ENCODE data around the gene TBX5.

TBX5 gene

DNA sequence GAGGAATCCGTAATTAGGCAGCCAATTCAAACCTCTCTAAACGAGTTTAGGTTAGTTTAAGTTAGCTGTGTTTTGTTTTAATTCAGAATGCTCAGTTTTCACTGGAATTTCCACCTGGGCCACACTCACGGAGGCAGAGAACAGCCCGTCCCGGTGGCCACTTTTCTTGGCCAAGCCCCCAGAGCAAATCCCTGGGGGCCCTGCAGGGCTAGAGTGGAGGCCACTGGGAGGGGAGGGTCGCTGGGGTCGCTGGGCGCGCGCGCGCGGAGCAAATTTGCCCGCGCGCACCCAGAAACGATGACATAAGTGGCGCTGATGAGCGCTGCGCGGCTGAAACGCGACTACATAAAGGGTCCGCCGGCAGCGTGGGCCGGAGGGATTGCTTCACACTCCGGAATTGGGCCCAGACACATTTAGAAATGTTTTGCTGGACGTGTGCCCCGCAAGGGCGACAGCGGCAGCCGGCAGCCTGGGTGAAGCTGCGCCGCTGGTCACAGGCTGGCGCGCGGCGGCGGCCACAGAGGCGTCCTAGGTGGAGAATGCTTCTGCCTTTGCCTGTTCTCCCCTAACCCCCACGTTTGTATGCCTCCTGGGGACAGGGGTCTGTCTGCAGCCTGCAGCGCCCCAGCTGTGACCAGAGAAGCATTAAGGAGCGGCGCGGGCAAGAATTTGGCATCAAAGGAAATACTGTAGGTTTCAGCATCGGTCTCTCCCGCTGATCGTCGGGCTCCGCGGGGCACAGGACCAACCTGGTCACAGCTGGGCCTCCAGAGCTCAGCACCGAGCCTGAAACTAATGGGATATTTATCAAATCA, 37.9 kb upstream of the TBX5 start:
- 0 to 1% methylated on average over 35 to 44 of the region's 53 CpGs for WGBS, 2 experiments (ENCODE audit: insufficient coverage in 2 of 2)

DNA sequence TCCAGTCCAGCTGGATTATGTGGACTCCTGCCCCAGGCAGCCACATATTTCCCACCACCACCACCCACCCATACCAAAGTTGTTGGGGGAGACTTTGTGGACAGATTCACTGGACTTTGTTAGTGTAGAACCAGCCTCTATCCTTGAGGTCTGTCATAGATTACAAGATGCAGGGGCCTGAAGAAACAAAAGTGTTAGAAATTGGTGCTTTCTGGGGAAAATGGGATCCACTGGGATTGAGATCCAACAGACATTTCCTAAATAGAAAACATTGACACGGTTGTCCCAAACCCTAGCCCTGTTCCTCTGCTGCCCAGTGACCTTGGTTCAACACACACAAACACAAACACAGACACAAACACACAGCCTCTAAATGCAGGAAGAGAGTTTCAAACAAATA, 36.6 kb upstream of the TBX5 start:
- no peaks in the 10 kb centered on the region for H3K4me1 ChIP-seq (ENCODE audit: control insufficient read depth, insufficient read depth, low read length, poor library complexity, severe bottlenecking)
- no peak overlapping the region for H3K4me3 ChIP-seq (ENCODE audit: extremely low read depth, insufficient read depth, low read length, poor library complexity, severe bottlenecking)
- 0 to 43% methylated on average over 1 of the region's 1 CpG for WGBS, 2 experiments (ENCODE audit: insufficient coverage in 2 of 2)

More for the DNA sequence above, 37.9 kb upstream of the TBX5 start:
- Histone ChIP-seq H3K36me3 (ENCODE audit: control insufficient read depth, insufficient read depth, low read length) (no peaks in the 10 kb centered on the region), H3K9me3 (ENCODE audit: control insufficient read depth, low read length) (no peaks in the 10 kb centered on the region), H3K4me3 (ENCODE audit: extremely low read depth, insufficient read depth, low read length, poor library complexity, severe bottlenecking) (no peak overlapping the region), H3K4me1 (ENCODE audit: control insufficient read depth, insufficient read depth, low read length, poor library complexity, severe bottlenecking) (peaks cover 3% of the 10 kb centered on the region), H3K27ac (ENCODE audit: low read depth, low read length, severe bottlenecking) (no peak overlapping the region)

DNA sequence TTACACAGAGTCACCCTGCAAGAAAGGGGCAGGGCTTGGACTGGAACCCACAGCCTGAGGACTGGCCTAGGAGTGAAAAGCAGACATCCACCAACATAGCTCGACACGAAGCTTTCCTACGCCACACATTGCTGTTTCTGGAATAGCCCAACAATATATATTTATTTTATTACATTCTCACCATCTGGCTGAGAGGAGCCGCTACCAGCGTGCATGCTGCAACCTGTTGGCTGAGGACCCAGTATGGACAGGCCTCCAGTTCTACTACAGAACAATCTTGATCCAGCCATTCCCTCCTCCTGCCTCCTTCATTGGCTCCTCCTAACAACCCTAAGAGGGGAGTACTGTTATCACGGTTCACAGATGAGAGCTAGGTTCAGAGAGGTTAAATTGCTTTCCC, 35.6 kb upstream of the TBX5 start:
- H3K27ac ChIP-seq (ENCODE audit: low read depth, low read length, severe bottlenecking), result no peak overlapping the region
- peaks cover 2% of the 10 kb centered on the region for H3K9me3 ChIP-seq (ENCODE audit: control insufficient read depth, low read length)
- WGBS, 2 experiments (ENCODE audit: insufficient coverage in 2 of 2), result 10% methylated on average over 3 to 5 of the region's 6 CpGs
- H3K4me1 ChIP-seq (ENCODE audit: control insufficient read depth, insufficient read depth, low read length, poor library complexity, severe bottlenecking), result no peaks in the 10 kb centered on the region
- H3K4me3 ChIP-seq (ENCODE audit: extremely low read depth, insufficient read depth, low read length, poor library complexity, severe bottlenecking), result no peak overlapping the region
- no peaks in the 10 kb centered on the region for H3K36me3 ChIP-seq (ENCODE audit: control insufficient read depth, insufficient read depth, low read length)

More for the DNA sequence above, 36.6 kb upstream of the TBX5 start:
- Histone ChIP-seq H3K27ac (ENCODE audit: low read depth, low read length, severe bottlenecking) (no peak overlapping the region), H3K36me3 (ENCODE audit: control insufficient read depth, insufficient read depth, low read length) (no peaks in the 10 kb centered on the region), H3K9me3 (ENCODE audit: control insufficient read depth, low read length) (no peaks in the 10 kb centered on the region)

DNA sequence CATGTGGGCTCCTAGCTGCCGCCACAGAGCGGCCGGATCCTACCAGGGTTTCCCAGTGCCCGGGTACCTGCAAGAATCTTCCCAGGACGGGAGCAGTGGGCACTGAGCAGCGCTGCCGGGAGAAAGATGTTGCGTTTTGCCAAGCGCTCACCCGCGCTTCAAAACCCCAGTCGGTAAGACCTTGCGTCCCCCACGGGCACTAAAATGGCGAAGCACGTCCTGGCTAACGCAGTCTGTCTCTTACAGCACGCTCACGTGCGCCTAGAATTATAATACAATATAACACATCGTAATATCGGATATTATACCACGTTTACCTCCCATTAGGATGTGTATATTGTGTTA, 35.1 kb upstream of the TBX5 start:
- Histone ChIP-seq H3K27ac (ENCODE audit: low read depth, low read length, severe bottlenecking) (no peak overlapping the region), H3K36me3 (ENCODE audit: control insufficient read depth, insufficient read depth, low read length) (no peaks in the 10 kb centered on the region), H3K4me3 (ENCODE audit: extremely low read depth, insufficient read depth, low read length, poor library complexity, severe bottlenecking) (no peak overlapping the region), H3K4me1 (ENCODE audit: control insufficient read depth, insufficient read depth, low read length, poor library complexity, severe bottlenecking) (no peaks in the 10 kb centered on the region), H3K9me3 (ENCODE audit: control insufficient read depth, low read length) (peaks cover 4% of the 10 kb centered on the region)
- WGBS, 2 experiments (ENCODE audit: insufficient coverage in 2 of 2), result 1 to 3% methylated on average over 14 to 17 of the region's 23 CpGs

DNA sequence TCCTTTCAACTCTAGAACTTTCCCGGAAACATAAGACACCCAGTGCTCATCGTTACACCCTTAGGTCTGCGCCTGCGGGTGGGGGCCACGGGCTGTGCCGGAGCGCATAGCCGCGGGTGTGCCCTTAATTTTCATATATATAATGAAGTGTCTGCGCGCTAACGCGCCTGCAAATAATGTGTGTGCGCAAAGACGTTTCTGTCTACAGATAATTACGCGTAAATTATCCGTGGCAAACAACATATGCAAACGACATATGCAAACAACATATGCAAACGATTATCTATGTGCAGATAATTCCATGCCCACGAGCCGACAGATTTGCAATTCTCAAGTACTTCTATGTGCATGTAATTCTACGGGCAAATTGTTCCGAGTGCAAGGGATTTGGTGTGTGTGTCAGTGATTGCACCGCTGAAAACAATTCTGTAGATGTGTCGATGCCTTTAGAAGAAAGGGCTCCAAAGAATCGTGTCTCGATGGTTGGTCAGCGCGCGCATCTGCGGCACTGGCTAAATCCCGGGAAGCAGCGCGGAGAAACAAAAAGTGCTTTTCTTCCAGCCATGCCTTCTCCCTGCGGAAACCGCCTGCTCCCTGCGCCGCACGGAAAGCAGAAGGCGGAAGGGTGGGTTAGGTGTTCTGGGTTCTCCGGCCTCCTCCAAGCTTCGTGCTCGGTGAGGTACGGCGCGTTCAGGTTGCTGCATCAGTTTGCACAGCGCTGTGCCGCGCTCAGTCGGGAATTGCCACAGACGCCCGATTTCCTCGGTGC, 34.5 kb upstream of the TBX5 start:
- Histone ChIP-seq H3K27ac (ENCODE audit: low read depth, low read length, severe bottlenecking) (no peak overlapping the region), H3K4me3 (ENCODE audit: extremely low read depth, insufficient read depth, low read length, poor library complexity, severe bottlenecking) (no peak overlapping the region), H3K9me3 (ENCODE audit: control insufficient read depth, low read length) (peaks cover 4% of the 10 kb centered on the region), H3K4me1 (ENCODE audit: control insufficient read depth, insufficient read depth, low read length, poor library complexity, severe bottlenecking) (no peaks in the 10 kb centered on the region), H3K36me3 (ENCODE audit: control insufficient read depth, insufficient read depth, low read length) (no peaks in the 10 kb centered on the region)
- WGBS, 2 experiments (ENCODE audit: insufficient coverage in 2 of 2), result 2 to 4% methylated on average over 30 to 40 of the region's 54 CpGs

DNA sequence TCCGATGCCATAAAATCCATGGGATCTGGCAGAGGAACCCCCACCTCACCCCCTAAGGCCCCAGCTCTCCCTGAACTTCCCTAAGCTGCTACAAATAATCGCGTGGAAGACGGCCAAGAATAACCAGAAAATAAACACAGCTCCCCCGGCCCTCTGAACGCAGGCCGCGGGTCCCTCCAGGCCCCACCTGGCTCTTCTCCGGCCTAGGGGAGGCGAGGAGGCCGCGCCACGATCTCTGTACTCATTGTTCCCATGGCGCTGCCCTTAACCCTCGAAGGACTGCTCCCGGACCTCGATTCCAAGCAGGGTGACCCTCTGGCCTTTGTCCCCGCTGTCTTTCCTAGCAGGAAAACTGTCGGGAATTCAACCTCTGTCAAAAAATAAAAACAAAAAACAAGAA, 33.9 kb upstream of the TBX5 start:
- H3K4me1 ChIP-seq (ENCODE audit: control insufficient read depth, insufficient read depth, low read length, poor library complexity, severe bottlenecking), result no peaks in the 10 kb centered on the region
- no peak overlapping the region for H3K4me3 ChIP-seq (ENCODE audit: extremely low read depth, insufficient read depth, low read length, poor library complexity, severe bottlenecking)
- H3K9me3 ChIP-seq (ENCODE audit: control insufficient read depth, low read length), result peaks cover 4% of the 10 kb centered on the region
- no peak overlapping the region for H3K27ac ChIP-seq (ENCODE audit: low read depth, low read length, severe bottlenecking)
- H3K36me3 ChIP-seq (ENCODE audit: control insufficient read depth, insufficient read depth, low read length), result no peaks in the 10 kb centered on the region
- 2% methylated on average over 11 to 17 of the region's 19 CpGs for WGBS, 2 experiments (ENCODE audit: insufficient coverage in 2 of 2)

DNA sequence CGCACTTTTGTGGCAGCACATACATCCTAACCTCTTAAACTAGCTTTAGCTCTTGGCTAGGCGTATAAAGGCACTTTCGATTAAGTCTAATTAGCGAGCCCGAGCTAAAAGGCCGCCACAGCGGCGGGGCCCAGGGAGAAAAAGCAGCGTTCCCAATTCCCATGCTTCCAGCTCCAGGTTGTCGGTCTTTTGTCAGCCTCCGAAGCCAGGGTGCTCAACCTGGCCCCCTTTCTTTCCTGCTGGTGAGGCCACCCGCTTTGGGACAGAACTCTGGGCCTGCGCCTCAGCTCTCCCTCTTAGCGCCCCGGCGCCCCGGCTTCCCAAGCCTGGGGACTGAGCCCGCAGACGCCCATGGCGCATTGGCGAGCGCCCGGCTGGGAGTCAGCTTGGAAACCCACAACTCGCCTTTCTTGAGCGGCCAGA, 33.3 kb upstream of the TBX5 start:
- peaks cover 4% of the 10 kb centered on the region for H3K9me3 ChIP-seq (ENCODE audit: control insufficient read depth, low read length)
- no peak overlapping the region for H3K4me3 ChIP-seq (ENCODE audit: extremely low read depth, insufficient read depth, low read length, poor library complexity, severe bottlenecking)
- WGBS, 2 experiments (ENCODE audit: insufficient coverage in 2 of 2), result 1 to 3% methylated on average over 14 to 16 of the region's 25 CpGs
- H3K36me3 ChIP-seq (ENCODE audit: control insufficient read depth, insufficient read depth, low read length), result no peaks in the 10 kb centered on the region
- no peaks in the 10 kb centered on the region for H3K4me1 ChIP-seq (ENCODE audit: control insufficient read depth, insufficient read depth, low read length, poor library complexity, severe bottlenecking)
- H3K27ac ChIP-seq (ENCODE audit: low read depth, low read length, severe bottlenecking), result no peak overlapping the region

DNA sequence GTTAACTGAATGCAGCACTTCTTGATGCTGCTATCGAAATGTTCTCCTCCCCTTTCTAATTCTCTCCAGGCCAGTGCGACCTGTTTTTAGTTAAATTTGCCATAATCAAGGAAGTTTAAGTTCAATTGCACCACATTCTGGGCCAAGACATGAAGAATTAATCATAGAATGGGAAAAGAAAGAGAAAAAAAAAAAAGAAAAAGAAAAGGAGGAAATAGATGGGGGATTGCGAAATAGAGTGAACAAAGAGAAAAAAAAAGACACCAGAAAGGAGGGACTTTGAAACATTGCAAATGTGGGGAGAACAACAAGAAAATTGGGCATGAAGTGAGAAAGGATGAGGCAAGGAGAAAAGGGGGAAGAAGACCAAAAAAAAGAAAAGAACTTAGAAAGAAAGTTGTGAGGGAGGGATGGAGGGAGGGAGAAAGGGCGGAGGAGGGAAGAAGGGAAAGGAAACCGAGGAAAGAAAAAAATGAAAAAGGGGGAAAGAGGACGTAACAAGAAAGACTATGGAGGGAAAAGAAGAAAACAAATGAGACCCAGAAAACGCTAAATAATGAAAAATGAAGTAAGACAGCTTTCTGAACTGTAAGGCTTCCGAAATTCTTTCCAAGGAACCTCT, 32.8 kb upstream of the TBX5 start:
- Histone ChIP-seq H3K36me3 (ENCODE audit: control insufficient read depth, insufficient read depth, low read length) (no peaks in the 10 kb centered on the region), H3K9me3 (ENCODE audit: control insufficient read depth, low read length) (peaks cover 4% of the 10 kb centered on the region), H3K4me1 (ENCODE audit: control insufficient read depth, insufficient read depth, low read length, poor library complexity, severe bottlenecking) (no peaks in the 10 kb centered on the region), H3K4me3 (ENCODE audit: extremely low read depth, insufficient read depth, low read length, poor library complexity, severe bottlenecking) (no peak overlapping the region), H3K27ac (ENCODE audit: low read depth, low read length, severe bottlenecking) (no peak overlapping the region)
- WGBS, 2 experiments (ENCODE audit: insufficient coverage in 2 of 2), result 12 to 13% methylated on average over 5 to 7 of the region's 8 CpGs

DNA sequence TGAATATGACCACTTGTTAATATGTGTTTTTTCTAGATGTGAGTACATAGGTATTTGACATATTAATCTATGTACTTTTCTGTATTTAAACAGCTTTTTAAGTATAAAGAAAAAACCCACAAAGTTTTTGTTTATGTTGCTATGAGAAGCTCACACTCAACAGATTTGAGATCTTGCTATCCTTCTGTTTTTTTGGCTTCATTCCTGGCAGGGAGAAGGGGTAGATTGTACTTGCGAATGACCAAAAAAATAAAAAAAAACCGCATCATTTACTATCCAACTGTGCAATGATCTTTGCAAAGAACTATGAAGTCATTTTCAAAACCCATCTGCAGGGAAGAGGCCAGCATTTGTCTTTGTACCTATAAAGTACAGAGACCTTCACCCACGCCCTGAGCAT, 28.4 kb upstream of the TBX5 start:
- no peaks in the 10 kb centered on the region for H3K36me3 ChIP-seq (ENCODE audit: control insufficient read depth, insufficient read depth, low read length)
- H3K4me3 ChIP-seq (ENCODE audit: extremely low read depth, insufficient read depth, low read length, poor library complexity, severe bottlenecking), result no peak overlapping the region
- H3K4me1 ChIP-seq (ENCODE audit: control insufficient read depth, insufficient read depth, low read length, poor library complexity, severe bottlenecking), result no peaks in the 10 kb centered on the region
- peaks cover 4% of the 10 kb centered on the region for H3K9me3 ChIP-seq (ENCODE audit: control insufficient read depth, low read length)
- no CpG with 5 or more reads among the region's 3 CpGs for WGBS, 2 experiments (ENCODE audit: insufficient coverage in 2 of 2)
- H3K27ac ChIP-seq (ENCODE audit: low read depth, low read length, severe bottlenecking), result no peak overlapping the region

DNA sequence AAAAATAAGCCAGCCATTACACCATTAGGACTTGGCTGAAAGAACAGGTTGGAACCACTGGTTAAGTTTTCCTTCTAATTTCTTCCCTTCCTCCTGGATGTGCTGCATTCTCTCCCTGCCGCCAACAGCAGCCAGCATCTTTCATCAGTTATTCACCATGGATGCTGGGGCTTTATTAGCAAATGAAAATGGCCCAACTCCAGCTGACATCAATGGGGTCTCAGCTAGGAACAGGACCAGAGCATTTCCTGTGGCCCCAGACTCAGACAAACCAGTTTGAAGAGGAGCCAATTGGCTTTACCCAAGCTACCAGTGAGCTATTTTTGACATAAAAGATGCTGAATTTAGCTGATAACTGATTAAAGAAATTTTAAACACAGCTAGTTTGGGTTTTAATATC, 26.0 kb upstream of the TBX5 start:
- Histone ChIP-seq H3K4me3 (ENCODE audit: extremely low read depth, insufficient read depth, low read length, poor library complexity, severe bottlenecking) (no peak overlapping the region), H3K27ac (ENCODE audit: low read depth, low read length, severe bottlenecking) (no peak overlapping the region), H3K36me3 (ENCODE audit: control insufficient read depth, insufficient read depth, low read length) (no peaks in the 10 kb centered on the region), H3K4me1 (ENCODE audit: control insufficient read depth, insufficient read depth, low read length, poor library complexity, severe bottlenecking) (no peaks in the 10 kb centered on the region), H3K9me3 (ENCODE audit: control insufficient read depth, low read length) (peaks cover 4% of the 10 kb centered on the region)
- 17 to 67% methylated on average over 1 of the region's 1 CpG for WGBS, 2 experiments (ENCODE audit: insufficient coverage in 2 of 2)
